Neuron (in vitro differentiated cells): ENCODE data around the gene BZW1.

Source experiments
- H2AFZ ChIP-seq: one replicate; pipeline ENCODE4 v1.6.1; 2013; ENCODE audit warnings: low read depth, mild to moderate bottlenecking, inconsistent platforms, low read length, moderate library complexity
- H3K27me3 ChIP-seq: one replicate; pipeline ENCODE4 v1.6.1; 2013; ENCODE audit warnings: low read length; ENCODE audit not compliant: insufficient read depth
- H3K36me3 ChIP-seq: one replicate; pipeline ENCODE4 v1.6.1; 2013; ENCODE audit warnings: low read length; ENCODE audit not compliant: insufficient read depth
- H3K4me1 ChIP-seq: one replicate; pipeline ENCODE4 v1.6.1; 2013; ENCODE audit warnings: low read length; ENCODE audit not compliant: insufficient read depth
- H3K4me3 ChIP-seq: 2 replicates; pipeline ENCODE4 v1.5.1; 2013; ENCODE audit warnings: mild to moderate bottlenecking, low read length, moderate library complexity
- H3K9me3 ChIP-seq: one replicate; pipeline ENCODE4 v1.6.1; 2013; ENCODE audit warnings: low read length

The BZW1 gene

DNA sequence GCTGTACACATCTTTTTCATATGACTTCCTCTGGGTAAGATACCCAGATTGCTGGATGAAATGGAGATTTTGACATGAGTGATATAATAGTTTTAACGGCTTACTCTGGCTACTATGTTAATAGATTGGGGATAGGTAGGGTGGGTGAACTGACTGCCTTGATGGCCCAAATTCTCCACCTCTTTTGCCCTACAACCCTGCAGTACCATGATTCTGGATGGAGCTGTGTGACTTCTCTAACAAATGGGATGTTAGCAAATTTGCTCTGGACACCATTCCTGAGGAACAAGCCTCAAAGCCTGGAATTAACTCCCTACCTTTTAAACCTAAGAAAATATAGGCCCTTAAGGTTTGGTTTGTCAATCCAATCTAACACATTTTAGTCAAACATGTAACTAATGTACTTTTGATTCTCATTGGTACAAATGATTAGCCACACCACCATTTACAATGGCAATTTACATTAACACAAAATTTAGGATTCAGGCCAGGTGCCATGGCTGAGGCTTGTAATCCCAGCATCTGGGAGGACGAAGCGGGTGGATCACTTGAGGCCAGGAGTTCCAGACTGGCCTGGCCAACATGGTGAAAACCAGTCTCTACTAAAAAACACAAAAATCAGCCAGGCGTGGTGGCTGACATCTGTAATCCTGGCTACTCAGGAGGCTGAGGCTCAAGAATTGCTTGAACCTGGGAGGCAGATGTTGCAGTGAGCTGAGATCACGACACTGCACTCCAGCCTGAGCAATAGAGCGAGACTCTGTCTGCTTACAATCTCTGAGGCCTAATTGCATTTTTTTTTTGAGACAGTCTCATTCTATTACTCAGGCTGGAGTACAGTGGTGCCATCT lies 39.9 kb downstream of the BZW1 start:
- Histone ChIP-seq H3K9me3 (no peaks in the 10 kb centered on the region), H3K4me3 (no peak overlapping the region), H3K36me3 (peaks cover 51% of the 10 kb centered on the region), H3K4me1 (no peaks in the 10 kb centered on the region), H3K27me3 (no peaks in the 10 kb centered on the region), H2AFZ (no peak overlapping the region)

DNA sequence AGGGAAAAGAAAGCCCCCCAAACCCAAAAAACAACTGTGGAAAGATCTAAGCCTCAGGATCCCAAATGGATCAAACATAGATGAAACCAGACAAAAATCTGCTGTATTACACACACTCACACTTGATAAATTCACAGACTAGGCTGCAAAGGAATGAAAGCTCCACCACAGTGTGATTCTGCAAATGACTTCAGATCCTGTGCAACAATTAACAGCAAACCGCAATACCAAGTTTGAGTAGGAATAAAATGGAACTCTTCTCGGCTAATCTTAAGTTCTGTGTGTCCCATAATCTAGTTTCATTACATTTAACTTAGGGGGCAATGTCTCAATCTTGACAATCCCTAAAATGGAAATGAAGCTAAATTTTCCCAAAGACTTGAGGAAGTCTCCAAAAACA lies 40.9 kb downstream of the BZW1 start:
- H3K4me1 ChIP-seq: no peaks in the 10 kb centered on the region
- no peaks in the 10 kb centered on the region for H3K27me3 ChIP-seq
- no peak overlapping the region for H2AFZ ChIP-seq
- H3K9me3 ChIP-seq: no peaks in the 10 kb centered on the region
- H3K4me3 ChIP-seq: no peak overlapping the region
- H3K36me3 ChIP-seq: peaks cover 61% of the 10 kb centered on the region

DNA sequence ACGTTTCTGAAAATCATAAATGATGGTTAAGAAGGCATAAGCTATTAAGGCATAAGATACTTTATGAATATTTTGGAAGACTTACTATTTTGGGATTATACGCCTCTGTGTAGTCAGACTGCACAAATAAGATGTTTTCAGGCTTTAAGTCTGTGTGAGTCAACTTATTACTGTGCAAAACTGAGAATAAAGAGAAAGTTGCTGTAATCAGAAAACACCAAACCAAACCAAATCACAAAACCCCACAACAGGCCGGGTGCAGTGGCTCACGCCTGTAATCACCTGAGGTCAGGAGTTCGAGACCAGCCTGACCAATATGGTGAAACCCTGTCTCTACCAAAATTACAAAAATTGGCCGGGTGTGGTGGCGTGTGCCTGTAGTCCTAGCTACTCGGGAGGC lies 45.1 kb downstream of the BZW1 start:
- Histone ChIP-seq H3K36me3 (peaks cover 93% of the 10 kb centered on the region), H3K4me3 (no peak overlapping the region), H3K27me3 (no peaks in the 10 kb centered on the region), H3K4me1 (peaks cover 9% of the 10 kb centered on the region), H2AFZ (no peak overlapping the region), H3K9me3 (no peaks in the 10 kb centered on the region)

DNA sequence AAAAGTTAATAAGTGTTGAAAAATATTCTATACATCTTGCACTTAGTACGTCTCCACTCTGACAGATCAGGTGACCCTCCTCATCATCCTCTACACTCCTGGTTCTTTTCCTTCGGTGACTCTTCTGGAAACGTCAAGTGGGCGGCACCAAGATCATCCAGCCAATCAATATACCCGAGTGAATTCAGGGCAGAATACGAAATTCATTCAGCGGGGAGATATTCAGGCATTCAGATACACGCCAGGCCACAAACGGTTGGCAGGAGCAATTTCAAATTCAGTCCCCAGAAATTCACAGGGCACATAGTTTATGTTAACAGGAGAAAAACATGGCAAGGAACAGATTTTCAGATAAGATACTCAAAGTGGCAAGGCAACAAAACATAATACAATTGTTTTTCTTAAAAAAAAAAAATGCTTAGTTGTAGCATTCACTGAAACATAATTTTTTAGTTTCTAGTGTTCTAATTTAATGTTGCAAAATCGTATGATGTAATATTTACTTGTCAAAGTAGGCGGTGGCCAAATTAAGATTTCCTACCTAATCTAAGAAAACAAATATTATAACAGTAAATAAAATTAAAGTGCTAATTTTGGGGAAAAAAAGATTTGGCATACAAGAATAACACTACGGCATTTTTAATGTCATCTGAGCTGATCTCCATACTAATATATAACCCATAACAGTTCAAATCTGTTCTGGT lies 48.5 kb downstream of the BZW1 start:
- Histone ChIP-seq H3K27me3 (no peaks in the 10 kb centered on the region), H3K4me1 (peaks cover 11% of the 10 kb centered on the region), H3K36me3 (peaks cover 60% of the 10 kb centered on the region), H3K9me3 (no peaks in the 10 kb centered on the region), H3K4me3 (peak overlapping the region; percentile 9), H2AFZ (no peak overlapping the region)

DNA sequence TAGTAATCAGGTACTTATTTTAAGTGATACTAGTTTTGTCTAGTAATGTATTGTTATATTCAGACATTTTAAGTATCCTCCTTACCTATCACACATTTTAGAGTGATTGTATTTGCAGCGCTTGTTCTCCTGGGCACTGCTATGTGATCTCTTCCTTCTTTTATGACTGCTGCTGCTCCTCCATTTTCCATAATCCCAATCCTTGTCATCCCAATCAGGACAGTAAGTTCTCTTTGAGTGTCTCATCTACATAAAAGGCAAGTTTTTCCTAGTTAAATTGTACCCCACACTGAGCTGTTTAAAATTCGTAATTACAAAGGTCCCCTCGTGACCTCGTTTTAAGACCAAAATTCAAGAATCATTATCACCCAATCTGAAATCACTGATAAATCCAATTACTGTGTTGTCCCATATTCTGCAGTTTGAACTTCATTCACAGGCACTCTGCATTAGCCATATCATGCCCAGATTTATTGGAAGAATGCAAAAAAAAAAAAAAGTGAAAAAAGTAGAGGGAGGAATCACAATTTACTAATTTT lies 50.0 kb downstream of the BZW1 start:
- H3K4me1 ChIP-seq: peaks cover 11% of the 10 kb centered on the region
- H3K4me3 ChIP-seq: peak overlapping the region; percentile 72
- no peaks in the 10 kb centered on the region for H3K27me3 ChIP-seq
- no peak overlapping the region for H2AFZ ChIP-seq
- H3K9me3 ChIP-seq: no peaks in the 10 kb centered on the region
- peaks cover 50% of the 10 kb centered on the region for H3K36me3 ChIP-seq

DNA sequence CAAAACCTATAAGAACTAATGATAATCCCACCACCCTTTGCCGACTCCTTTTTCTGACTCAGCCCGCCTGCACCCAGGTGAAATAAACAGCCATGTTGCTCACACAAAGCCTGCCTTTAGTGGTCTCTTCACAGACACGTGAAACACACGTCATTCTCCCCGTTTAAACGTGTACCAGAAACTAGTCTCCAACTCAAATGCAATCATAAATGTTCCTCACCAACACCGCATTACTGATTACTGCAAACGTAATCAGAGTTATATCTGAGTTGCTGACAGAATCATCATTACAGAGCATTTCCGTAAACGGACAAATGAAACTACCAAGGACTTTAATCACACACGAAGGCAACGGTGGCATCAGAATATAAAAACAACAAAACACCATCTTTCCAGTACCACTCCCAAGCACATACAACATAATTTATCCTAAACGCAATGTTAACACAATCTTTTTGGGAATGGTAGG lies 50.9 kb downstream of the BZW1 start:
- Histone ChIP-seq H3K36me3 (peaks cover 41% of the 10 kb centered on the region), H3K9me3 (no peaks in the 10 kb centered on the region), H2AFZ (no peak overlapping the region), H3K27me3 (no peaks in the 10 kb centered on the region), H3K4me1 (peaks cover 11% of the 10 kb centered on the region), H3K4me3 (peak overlapping the region; percentile 72)

DNA sequence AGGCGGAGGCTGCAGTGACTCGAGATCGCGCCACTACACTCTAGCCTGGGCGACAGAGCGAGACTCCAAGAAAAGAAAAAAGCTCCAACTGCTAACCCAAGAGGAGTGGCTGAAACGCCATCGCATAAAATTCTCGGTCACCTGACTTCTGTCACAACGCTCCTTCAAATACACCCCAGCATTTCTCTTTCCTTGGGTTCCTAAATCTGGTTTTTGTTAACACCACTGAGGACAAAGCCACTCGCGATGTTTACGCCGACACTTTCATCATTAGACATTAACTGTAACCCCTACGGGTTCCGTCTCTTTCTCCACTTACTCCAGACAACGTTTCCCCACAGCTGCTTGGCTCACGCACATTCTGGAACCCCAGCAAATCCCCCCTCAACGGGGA lies 52.1 kb downstream of the BZW1 start:
- H3K9me3 ChIP-seq: no peaks in the 10 kb centered on the region
- no peaks in the 10 kb centered on the region for H3K27me3 ChIP-seq
- peaks cover 11% of the 10 kb centered on the region for H3K4me1 ChIP-seq

DNA sequence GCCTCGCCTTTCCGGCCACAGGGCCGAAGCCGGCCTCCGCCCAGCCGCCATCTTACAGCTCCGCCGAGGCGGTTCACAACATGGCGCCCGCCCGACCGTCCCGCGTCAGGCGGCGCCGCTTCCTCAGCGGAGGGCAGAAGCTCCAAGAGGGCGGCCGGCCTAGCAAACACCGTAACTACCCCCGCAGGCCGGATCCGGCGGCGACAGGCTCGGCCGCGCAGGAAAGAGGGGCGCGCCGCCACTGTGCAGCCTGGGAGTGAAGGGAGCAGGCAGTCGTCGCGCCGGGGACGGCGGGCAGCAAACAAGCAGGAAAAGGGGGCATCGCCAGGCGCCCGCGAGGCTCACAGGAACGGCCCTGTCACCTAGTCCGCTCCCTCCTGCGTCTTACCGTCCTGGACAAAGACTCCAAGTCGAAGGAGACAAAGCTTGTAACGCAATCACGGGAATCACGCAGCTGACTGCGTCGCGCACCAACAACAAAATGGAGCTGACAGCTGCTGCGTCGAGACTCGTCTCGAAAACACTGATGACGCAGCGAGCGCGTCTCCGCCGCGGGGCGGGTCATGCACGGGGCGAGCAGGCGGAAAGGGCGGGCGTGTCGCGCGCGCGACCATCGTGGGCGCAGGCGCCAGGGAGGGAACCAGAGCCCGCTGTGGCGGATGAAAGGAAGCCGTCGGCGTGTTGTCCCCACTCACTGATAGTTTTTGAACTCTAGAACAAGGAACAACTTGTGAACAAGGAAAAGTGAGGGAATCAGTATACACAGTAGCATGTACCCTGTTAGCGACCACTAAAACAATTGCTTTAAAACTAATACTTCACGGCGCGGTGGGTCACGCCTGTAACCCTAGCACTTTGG lies 52.7 kb downstream of the BZW1 start, which contains the start of gene CLK1:
Gene CLK1 (minus strand): TSS at position 483 of the 859 bp plus-strand sequence. CDS start 2,796 bp downstream, outside the sequence.
- H3K4me1 ChIP-seq: peaks cover 11% of the 10 kb centered on the region
- H3K36me3 ChIP-seq: peaks cover 22% of the 10 kb centered on the region
- no peaks in the 10 kb centered on the region for H3K9me3 ChIP-seq
- H2AFZ ChIP-seq: peak within 1 kb of the TSS; percentile 36
- no peaks in the 10 kb centered on the region for H3K27me3 ChIP-seq
- H3K4me3 ChIP-seq: peak within 1 kb of the TSS; percentile 72

More for the DNA sequence above, 52.1 kb downstream of the BZW1 start:
- H3K4me3 ChIP-seq: peak overlapping the region; percentile 72
- H2AFZ ChIP-seq: no peak overlapping the region
- peaks cover 29% of the 10 kb centered on the region for H3K36me3 ChIP-seq

DNA sequence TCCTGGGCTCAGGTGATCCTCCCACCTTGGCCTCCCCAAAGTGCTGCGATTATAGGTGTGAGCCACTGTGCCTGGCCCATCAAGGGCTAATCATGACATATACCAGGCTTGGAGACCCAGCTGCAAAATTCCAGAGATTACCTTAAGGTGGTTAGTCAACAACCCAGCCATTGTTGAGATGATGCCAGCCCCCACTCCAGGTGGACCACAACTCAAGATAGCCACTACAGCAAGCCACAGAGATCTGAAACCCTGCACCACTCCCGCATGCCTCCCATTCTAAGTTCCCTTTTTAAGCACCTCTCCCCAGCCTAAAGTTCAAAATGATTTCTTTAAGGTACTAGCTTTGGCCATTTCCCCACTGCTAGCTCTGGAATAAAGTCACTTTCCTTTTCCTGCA lies 57.3 kb downstream of the BZW1 start:
- no peaks in the 10 kb centered on the region for H3K9me3 ChIP-seq
- no peaks in the 10 kb centered on the region for H3K27me3 ChIP-seq
- H3K4me3 ChIP-seq: no peak overlapping the region
- H3K36me3 ChIP-seq: peaks cover 21% of the 10 kb centered on the region
- no peak overlapping the region for H2AFZ ChIP-seq
- H3K4me1 ChIP-seq: no peaks in the 10 kb centered on the region

DNA sequence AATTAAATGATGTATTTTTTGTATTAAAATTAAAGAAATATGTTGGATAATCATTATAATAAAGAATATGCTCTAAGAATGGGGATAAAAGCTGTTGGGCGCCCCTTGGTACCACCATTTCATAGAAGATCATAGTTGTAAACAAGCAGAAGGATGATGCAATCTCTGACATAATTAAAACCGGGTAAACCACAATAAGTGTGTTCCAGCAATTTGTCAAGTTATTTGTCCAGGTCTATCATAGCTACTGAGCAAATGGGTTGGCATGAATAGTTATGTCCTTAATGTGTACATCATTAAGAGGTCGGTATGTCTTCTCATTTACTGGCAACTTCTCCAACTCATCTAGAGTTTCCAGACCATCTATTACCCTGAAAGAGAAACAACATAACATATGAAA lies 59.4 kb downstream of the BZW1 start:
- Histone ChIP-seq H2AFZ (no peak overlapping the region), H3K36me3 (peaks cover 38% of the 10 kb centered on the region), H3K4me3 (no peak overlapping the region), H3K9me3 (no peaks in the 10 kb centered on the region), H3K27me3 (no peaks in the 10 kb centered on the region), H3K4me1 (no peaks in the 10 kb centered on the region)

DNA sequence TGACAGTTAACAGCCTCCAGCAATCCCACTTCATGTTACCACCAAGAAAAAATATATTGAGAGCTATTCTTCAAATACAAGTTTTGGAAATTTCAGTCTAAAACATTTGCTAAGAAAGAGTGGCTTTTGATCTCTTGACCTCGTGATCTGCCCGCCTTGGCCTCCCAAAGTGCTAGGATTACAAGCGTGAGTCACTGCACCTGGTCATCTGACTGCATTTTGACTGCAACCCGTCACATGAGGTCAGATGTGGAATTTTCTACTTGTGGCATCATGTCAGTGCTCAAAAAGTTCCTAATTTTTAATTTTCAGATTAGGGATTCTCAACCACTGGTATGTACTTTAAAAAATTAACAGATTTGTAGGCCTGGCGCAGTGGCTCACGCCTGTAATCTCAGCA lies 61.9 kb downstream of the BZW1 start:
- peaks cover 56% of the 10 kb centered on the region for H3K36me3 ChIP-seq
- no peaks in the 10 kb centered on the region for H3K4me1 ChIP-seq
- H2AFZ ChIP-seq: no peak overlapping the region
- no peaks in the 10 kb centered on the region for H3K9me3 ChIP-seq
- H3K27me3 ChIP-seq: no peaks in the 10 kb centered on the region
- H3K4me3 ChIP-seq: no peak overlapping the region
